HepG2 (cell line): ENCODE measurements around the gene FOSL2. TPM values are rescaled to one million over a fixed set of nuclear protein-coding genes. Genes with fewer than 3 reads are reported as not detected.

Experiments used
- CTCF ChIP-seq: sonication (generic); formaldehyde crosslinking; IDR thresholded peaks from 2 replicates; pipeline ENCODE4 v1.5.0; 2020; ENCODE audit warnings: mild to moderate bottlenecking, missing genetic modification reagents, moderate library complexity
- HNRNPLL ChIP-seq: fragments of 200-400 bp; formaldehyde crosslinking; IDR thresholded peaks from 2 replicates; pipeline ENCODE4 v1.6.1; 2017; ENCODE audit warnings: mild to moderate bottlenecking, low read depth, low read length; ENCODE audit not compliant: poor library complexity, severe bottlenecking
- MAFK ChIP-seq, 2 experiments: IDR thresholded peaks in 1 of 2; conservative IDR thresholded peaks in 1 of 2; 2 replicates each; pipeline ENCODE4 v1.6.1; 2011; ENCODE audit warnings: improper control_type of control experiment in 2 of 2, low read length in 2 of 2
- MLLT10 ChIP-seq: sonication (generic); formaldehyde crosslinking; IDR thresholded peaks from 2 replicates; pipeline ENCODE4 v1.4.0; 2020; ENCODE audit warnings: missing genetic modification reagents
- PHF21A ChIP-seq: sonication (generic); formaldehyde crosslinking; IDR thresholded peaks from 2 replicates; pipeline ENCODE4 v1.5.0; 2020; ENCODE audit warnings: mild to moderate bottlenecking, missing genetic modification reagents
- SMARCE1 ChIP-seq: fragments of 450-650 bp; IDR thresholded peaks from 2 replicates; pipeline ENCODE4 v1.6.1; 2017; ENCODE audit warnings: borderline replicate concordance
- SP5 ChIP-seq: IDR thresholded peaks from 2 replicates; pipeline ENCODE4 v1.6.1; 2016; ENCODE audit warnings: low read depth, borderline replicate concordance
- THAP11 ChIP-seq: IDR thresholded peaks from 2 replicates; pipeline ENCODE4 v1.6.1; 2016; ENCODE audit warnings: missing biosample characterization, missing genetic modification reagents
- ZBTB14 ChIP-seq: sonication (generic); formaldehyde crosslinking; IDR thresholded peaks from 2 replicates; pipeline ENCODE4 v1.4.0; 2020; ENCODE audit warnings: missing genetic modification reagents
- ZBTB43 ChIP-seq: sonication (generic); formaldehyde crosslinking; conservative IDR thresholded peaks from 2 replicates; pipeline ENCODE4 v1.4.0; 2020; ENCODE audit warnings: missing genetic modification reagents
- ZEB1 ChIP-seq: IDR thresholded peaks from 2 replicates; pipeline ENCODE4 v1.6.1; 2012; ENCODE audit warnings: mild to moderate bottlenecking, low read depth, inconsistent platforms; ENCODE audit not compliant: insufficient replicate concordance
- ZFP37 ChIP-seq: sonication (generic); formaldehyde crosslinking; IDR thresholded peaks from 2 replicates; pipeline ENCODE4 v1.4.0; 2020; ENCODE audit warnings: missing genetic modification reagents, borderline replicate concordance
- ZFP91 ChIP-seq: sonication (generic); formaldehyde crosslinking; IDR thresholded peaks from 2 replicates; pipeline ENCODE4 v1.9.0; 2022; ENCODE audit warnings: missing genetic modification reagents, mild to moderate bottlenecking, borderline replicate concordance
- ZNF276 ChIP-seq: sonication (generic); formaldehyde crosslinking; IDR thresholded peaks from 2 replicates; pipeline ENCODE4 v1.4.0; 2020; ENCODE audit warnings: mild to moderate bottlenecking, low read depth, missing genetic modification reagents
- ZNF556 ChIP-seq: sonication (generic); formaldehyde crosslinking; IDR thresholded peaks from 2 replicates; pipeline ENCODE4 v1.4.0; 2020; ENCODE audit warnings: mild to moderate bottlenecking, missing genetic modification reagents, borderline replicate concordance
- ZNF878 ChIP-seq: sonication (generic); formaldehyde crosslinking; IDR thresholded peaks from 2 replicates; pipeline ENCODE4 v1.8.1; 2023; ENCODE audit warnings: mild to moderate bottlenecking, missing genetic modification reagents, moderate library complexity
- polyA plus RNA-seq, 8 experiments: library from polyadenylated mRNA; depleted of rRNA in 3 of 8; stranded (reverse) in 7 of 8; unstranded in 1 of 8; fragments of >200 nt; fragmentation: Illumina TruSeq in 4 of 8; extraction: Trizol in 4 of 8; gene quantifications; 2 replicates each; pipeline versions ENCODE4 v1.2.1 to v1.2.3, GENCODE V29; 2011 to 2016; ENCODE audit warnings: low read depth in 4 of 8, missing spikeins in 1 of 8, mixed read lengths in 1 of 8; ENCODE audit not compliant: insufficient read depth in 1 of 8
- total RNA-seq, 5 experiments: library from RNA; depleted of rRNA; stranded (reverse); fragments of >200 nt; fragmentation: Illumina TruSeq; extraction: Trizol; gene quantifications; 2 replicates each; pipeline ENCODE4 v1.2.3, GENCODE V29; 2016; ENCODE audit warnings: low read depth in 1 of 5

FOSL2 gene
- total and polyA plus RNA-seq, 2 of the 13 experiments (the other 11 are each of a cell fraction or from before 2014, with no cell fraction given): 3.4 to 18.1 TPM

- TF ChIP-seq ZFP37 (CRISPR knock-in tag) (0 out of 2 replicates have a peak, but pooled peaks have one; percentile 65), ZEB1 (no peak), ZFP91 (CRISPR knock-in tag) (no peak), ZBTB14 (CRISPR knock-in tag) (peak; percentile 26; the same call in 1 of the 2 replicates), SMARCE1 (no peak), PHF21A (CRISPR knock-in tag) (peak; percentile 53), ZNF556 (CRISPR knock-in tag) (0 out of 2 replicates have a peak, but pooled peaks have one; percentile 83), MLLT10 (CRISPR knock-in tag) (no peak), ZNF276 (no peak), THAP11 (CRISPR knock-in tag) (peak; percentile 21; the same call in 1 of the 2 replicates), HNRNPLL (peak; percentile 92), CTCF (CRISPR knock-in tag) (peak; percentile 14; the same call in 1 of the 2 replicates), MAFK (conservative IDR thresholded peaks at IDR 0.05 in 1 of 2, IDR thresholded peaks at IDR 0.05 in 1 of 2; ENCODE audit: low read length in 2 of 2) (no peak), ZNF878 (CRISPR knock-in tag) (0 out of 2 replicates have a peak, but pooled peaks have one; percentile 32), SP5 (peak; percentile 79; the same call in 1 of the 2 replicates), ZBTB43 (CRISPR knock-in tag) (peak; percentile 16; the same call in 1 of the 2 replicates)
Measured at GRCh38 chr2:28391564-28392296, 928 bp upstream of the FOSL2 start (continued).
